HCT116 (cell line): ENCODE data around the gene FTCDNL1. TPM values are rescaled to one million over a fixed set of nuclear protein-coding genes. Genes with fewer than 3 reads are reported as not detected.

ENCODE experiments used
- ATAC-seq: fragments of 200-7000 bp; cut with Tn5 transposase; 2 replicates; pipeline ENCODE4 v1.9.1; 2020; ENCODE audit warnings: mild to moderate bottlenecking, moderate library complexity
- BruUV-seq: library from RNA; stranded (reverse); fragments of 400-500 nt; replicated peaks from 2 replicates; lab custom pipeline; 2021; lab: Mats Ljungman, UMichigan
- CTCF ChIA-PET: fragments of 300-600 bp; sonication (Branson Sonifier 250); formaldehyde crosslinking; loops from one replicate; lab custom pipeline; 2021; ENCODE audit warnings: antibody characterized with exemption; lab: Charles Lee
- POLR2A ChIA-PET: fragments of 300-600, 350-600 bp; sonication (Branson Sonifier 250); formaldehyde crosslinking; loops from one replicate; lab custom pipeline; 2021; ENCODE audit warnings: antibody characterized with exemption; lab: Charles Lee
- RAD21 ChIA-PET, 2 experiments: fragments of 300-600 bp; sonication (Branson Sonifier 250); formaldehyde crosslinking; loops; one replicate each; lab custom pipeline; 2023; ENCODE audit warnings: low total read pairs in 2 of 2; ENCODE audit not compliant: uncharacterized antibody in 2 of 2, unreplicated experiment in 2 of 2, low non-redundant PET in 1 of 2; lab: Charles Lee
- DNase-seq: peaks from one replicate; pipeline ENCODE4 v3.0.0-alpha.2; 2010; ENCODE audit warnings: low read depth, low spot score
- H2AFZ ChIP-seq: fragments of 200-600 bp; shearing (Covaris generic), sonication (generic); 2 replicates; pipeline ENCODE4 v1.6.1; 2017; ENCODE audit warnings: low read depth, mixed run types, mixed read lengths, antibody characterized with exemption, low read length; ENCODE audit not compliant: poor library complexity, severe bottlenecking
- H3K27ac ChIP-seq: 2 replicates; pipeline ENCODE4 v1.5.1; 2012; ENCODE audit warnings: low read depth, low read length
- H3K27me3 ChIP-seq: fragments of 200-600 bp; sonication (generic); 2 replicates; pipeline ENCODE4 v1.6.1; 2016; ENCODE audit warnings: mixed run types, low read length, mixed read lengths; ENCODE audit not compliant: insufficient read depth
- H3K36me3 ChIP-seq, 2 experiments: fragments of 200-500 bp in 1 of 2; fragments of 200-600 bp in 1 of 2; sonication (Bioruptor generic) in 1 of 2; sonication (generic) in 1 of 2; 2 replicates each; pipeline versions ENCODE4 v1.5.1 to v1.6.1; 2014 to 2016; ENCODE audit warnings: low read length in 2 of 2, inconsistent platforms in 1 of 2, mixed read lengths in 1 of 2, mixed run types in 1 of 2; ENCODE audit not compliant: insufficient read depth in 2 of 2, control insufficient read depth in 1 of 2
- H3K4me1 ChIP-seq, 2 experiments: fragments of 200-600 bp in 1 of 2; sonication (generic) in 1 of 2; 2 replicates each; pipeline versions ENCODE4 v1.5.1 to v1.6.1; 2012 to 2017; ENCODE audit warnings: low read length in 2 of 2, inconsistent platforms in 1 of 2, mild to moderate bottlenecking in 1 of 2, mixed read lengths in 1 of 2, mixed run types in 1 of 2, moderate library complexity in 1 of 2; ENCODE audit not compliant: insufficient read depth in 2 of 2, control insufficient read depth in 1 of 2
- H3K4me2 ChIP-seq: fragments of 200-600 bp; sonication (generic); 2 replicates; pipeline ENCODE4 v1.6.1; 2017; ENCODE audit warnings: mixed run types, low read length, mixed read lengths
- H3K4me3 ChIP-seq, 2 experiments: fragments of 200-600 bp in 1 of 2; sonication (generic) in 1 of 2; replicated peaks in 1 of 2; 2 replicates each; pipeline ENCODE4 v1.5.1; 2011 to 2016; ENCODE audit warnings: low read length in 2 of 2, control low read depth in 1 of 2, low read depth in 1 of 2, mild to moderate bottlenecking in 1 of 2, mixed read lengths in 1 of 2, mixed run types in 1 of 2
- H3K79me2 ChIP-seq: fragments of 200-600 bp; sonication (generic); 2 replicates; pipeline ENCODE4 v1.6.1; 2017; ENCODE audit warnings: mild to moderate bottlenecking, mixed run types, low read length, moderate library complexity, mixed read lengths; ENCODE audit not compliant: insufficient read depth
- H3K9ac ChIP-seq: fragments of 200-600 bp; sonication (generic); 2 replicates; pipeline ENCODE4 v1.6.1; 2016; ENCODE audit warnings: low read length, mixed read lengths
- H3K9me2 ChIP-seq: fragments of 200-600 bp; sonication (generic), shearing (Covaris generic); 2 replicates; pipeline ENCODE4 v1.6.1; 2017; ENCODE audit warnings: mixed run types, mild to moderate bottlenecking, moderate library complexity; ENCODE audit not compliant: insufficient read depth
- H3K9me3 ChIP-seq, 2 experiments: fragments of 200-500 bp in 1 of 2; fragments of 200-600 bp in 1 of 2; sonication (Bioruptor generic) in 1 of 2; sonication (generic) in 1 of 2; 2 replicates each; pipeline ENCODE4 v1.6.1; 2014 to 2017; ENCODE audit warnings: low read length in 2 of 2, mixed read lengths in 2 of 2, inconsistent platforms in 1 of 2, low read depth in 1 of 2, mild to moderate bottlenecking in 1 of 2, mixed run types in 1 of 2, moderate library complexity in 1 of 2; ENCODE audit not compliant: control insufficient read depth in 1 of 2, insufficient read depth in 1 of 2
- H4K20me1 ChIP-seq: fragments of 200-600 bp; sonication (generic), shearing (Covaris generic); 2 replicates; pipeline ENCODE4 v1.6.1; 2017; ENCODE audit warnings: mixed run types, mild to moderate bottlenecking, moderate library complexity; ENCODE audit not compliant: insufficient read depth
- CBX3 ChIP-seq: IDR thresholded peaks from 2 replicates; pipeline ENCODE4 v1.6.1; 2012; ENCODE audit warnings: low read depth
- CEBPB ChIP-seq: IDR thresholded peaks from 2 replicates; pipeline ENCODE4 v1.6.1; 2012; ENCODE audit warnings: low read depth
- EGR1 ChIP-seq: IDR thresholded peaks from 2 replicates; pipeline ENCODE4 v1.6.1; 2012; ENCODE audit warnings: low read depth
- ELF1 ChIP-seq: IDR thresholded peaks from 2 replicates; pipeline ENCODE4 v1.6.1; 2012; ENCODE audit warnings: low read depth, borderline replicate concordance
- EZH2 ChIP-seq: fragments of 200-600 bp; sonication (generic); IDR thresholded peaks from 2 replicates; pipeline ENCODE4 v1.6.1; 2017; ENCODE audit warnings: antibody characterized with exemption, mixed run types
- EZH2phosphoT487 ChIP-seq: fragments of 200-600 bp; IDR thresholded peaks from 2 replicates; pipeline ENCODE4 v1.6.1; 2018; ENCODE audit warnings: antibody characterized with exemption, borderline replicate concordance
- FOSL1 ChIP-seq: IDR thresholded peaks from 2 replicates; pipeline ENCODE4 v1.6.1; 2012; ENCODE audit warnings: low read depth
- JUND ChIP-seq: IDR thresholded peaks from 2 replicates; pipeline ENCODE4 v1.6.1; 2012
- MAX ChIP-seq: IDR thresholded peaks from 2 replicates; pipeline ENCODE4 v1.6.1; 2012
- POLR2AphosphoS5 ChIP-seq: IDR thresholded peaks from 2 replicates; pipeline ENCODE4 v1.6.1; 2011; ENCODE audit warnings: mild to moderate bottlenecking, low read depth, low read length, moderate library complexity
- RAD21 ChIP-seq: IDR thresholded peaks from 2 replicates; pipeline ENCODE4 v1.6.1; 2012; ENCODE audit warnings: low read depth, mild to moderate bottlenecking
- REST ChIP-seq: IDR thresholded peaks from 2 replicates; pipeline ENCODE4 v1.6.1; 2012; ENCODE audit warnings: low read depth
- SIN3A ChIP-seq: IDR thresholded peaks from 2 replicates; pipeline ENCODE4 v1.6.1; 2012; ENCODE audit warnings: low read depth
- SP1 ChIP-seq: IDR thresholded peaks from 2 replicates; pipeline ENCODE4 v1.6.1; 2012; ENCODE audit warnings: low read depth
- SRF ChIP-seq: IDR thresholded peaks from 2 replicates; pipeline ENCODE4 v1.6.1; 2012; ENCODE audit warnings: low read depth
- TCF7L2 ChIP-seq: IDR thresholded peaks from 2 replicates; pipeline ENCODE4 v1.7.0; 2011; ENCODE audit warnings: borderline replicate concordance, inconsistent platforms; ENCODE audit not compliant: insufficient read depth, insufficient read length; ENCODE audit errors: extremely low read depth
- YY1 ChIP-seq: IDR thresholded peaks from 2 replicates; pipeline ENCODE4 v1.6.1; 2011; ENCODE audit warnings: low read length, low read depth, moderate library complexity, mild to moderate bottlenecking; ENCODE audit not compliant: insufficient replicate concordance; ENCODE audit errors: extremely low read depth
- ZNF274 ChIP-seq: fragments of 200-500 bp; sonication (Bioruptor generic); IDR thresholded peaks from 2 replicates; pipeline ENCODE4 v1.6.1; 2014; ENCODE audit warnings: mild to moderate bottlenecking, low read depth, low read length, inconsistent platforms
- intact Hi-C: fragments of 100-400 bp; cut with micrococcal nuclease; formaldehyde crosslinking; loops from 2 replicates; pipeline ENCODE4 v1.10.0; 2022
- total RNA-seq: library from RNA; stranded (reverse); gene quantifications from one replicate; pipeline ENCODE4 v1.2.1, GENCODE V29; 2021; ENCODE audit not compliant: unreplicated experiment

The FTCDNL1 gene
- total RNA-seq, 1 experiment from 2014 or later, result 2.6 TPM

GRCh38 chr2:199778655-199779054, 72.3 kb downstream of the FTCDNL1 start:
- H3K9me3 ChIP-seq, result no peaks in the 10 kb centered on the region
- DNase-seq, result no peak
- ATAC-seq, result no peak
- H3K4me2 ChIP-seq, result no peak overlapping the region
- no peak overlapping the region for H3K4me3 ChIP-seq
- H3K27me3 ChIP-seq, result no peaks in the 10 kb centered on the region
- ChIA-PET CTCF (no interaction called here), RAD21 (no interaction called here), POLR2A (no interaction called here)
- H3K9ac ChIP-seq, result no peak overlapping the region
- no peak overlapping the region for H3K27ac ChIP-seq
- H2AFZ ChIP-seq, result no peak overlapping the region
- H3K36me3 ChIP-seq, result no peaks in the 10 kb centered on the region
- TF ChIP-seq FOSL1 (no peak), ZNF274 (no peak), SRF (no peak), POLR2AphosphoS5 (no peak), JUND (no peak), YY1 (no peak), CEBPB (no peak), REST (no peak), EZH2phosphoT487 (no peak), EGR1 (no peak), SIN3A (no peak), EZH2 (no peak), ELF1 (no peak), RAD21 (no peak), SP1 (no peak), CBX3 (no peak), TCF7L2 (no peak), MAX (no peak)
- no peaks in the 10 kb centered on the region for H3K4me1 ChIP-seq
- no peaks in the 10 kb centered on the region for H3K9me2 ChIP-seq
- intact Hi-C loops, result no loop called here
- H3K79me2 ChIP-seq, result no peaks in the 10 kb centered on the region
- no TSS peak for BruUV-seq
- no peaks in the 10 kb centered on the region for H4K20me1 ChIP-seq
